Glomerular visceral epithelial cell (primary cell): ENCODE results near the gene CYP2S1.
A peak's percentile ranks its signal among the peaks of the same experiment; 100 is the strongest.

ENCODE experiments used
- DNase-seq: peaks from one replicate; pipeline ENCODE4 v3.0.0-alpha.2; 2016; ENCODE audit errors: extremely low spot score

CYP2S1 gene

DNA sequence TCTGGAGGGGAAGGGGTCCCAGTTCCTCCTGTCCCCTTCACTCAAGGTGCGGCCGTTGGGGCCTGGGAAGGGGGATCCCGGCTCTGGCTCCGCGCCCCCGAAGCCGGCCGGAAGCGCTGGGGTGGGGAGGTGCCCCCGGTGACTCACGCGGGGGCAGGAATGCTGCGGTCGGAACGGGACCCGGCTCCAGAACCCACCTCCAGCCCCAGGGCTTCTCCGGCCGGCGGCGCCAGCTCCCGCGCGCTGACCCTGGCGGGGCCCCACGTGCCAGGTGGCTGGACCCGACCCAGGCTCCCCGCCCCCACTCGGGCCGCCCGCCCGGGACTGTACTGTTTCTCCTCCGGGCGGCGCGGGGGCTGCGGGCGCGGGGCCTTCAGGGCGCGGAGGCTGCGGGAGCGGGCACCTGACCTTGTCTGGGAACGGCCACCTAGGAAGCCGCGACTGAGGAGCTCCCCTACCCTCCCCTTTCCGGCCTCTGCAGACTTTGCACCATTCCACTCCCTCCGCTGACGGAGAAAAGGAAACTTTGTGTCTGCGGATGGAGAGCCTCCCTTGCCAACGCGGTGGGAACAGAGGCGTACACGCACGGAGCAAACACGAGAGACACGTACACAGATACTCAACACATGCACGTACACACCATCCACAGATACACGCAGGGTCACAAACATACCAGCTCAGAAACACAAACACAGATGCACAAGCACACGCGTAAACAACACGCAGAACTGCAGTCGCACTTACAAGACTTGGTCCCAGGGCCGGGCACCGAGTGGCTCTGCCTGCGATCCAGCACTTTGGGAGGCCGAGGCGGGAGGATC lies 33.2 kb downstream of the CYP2S1 start:
- DNase-seq = peak; percentile 96

DNA sequence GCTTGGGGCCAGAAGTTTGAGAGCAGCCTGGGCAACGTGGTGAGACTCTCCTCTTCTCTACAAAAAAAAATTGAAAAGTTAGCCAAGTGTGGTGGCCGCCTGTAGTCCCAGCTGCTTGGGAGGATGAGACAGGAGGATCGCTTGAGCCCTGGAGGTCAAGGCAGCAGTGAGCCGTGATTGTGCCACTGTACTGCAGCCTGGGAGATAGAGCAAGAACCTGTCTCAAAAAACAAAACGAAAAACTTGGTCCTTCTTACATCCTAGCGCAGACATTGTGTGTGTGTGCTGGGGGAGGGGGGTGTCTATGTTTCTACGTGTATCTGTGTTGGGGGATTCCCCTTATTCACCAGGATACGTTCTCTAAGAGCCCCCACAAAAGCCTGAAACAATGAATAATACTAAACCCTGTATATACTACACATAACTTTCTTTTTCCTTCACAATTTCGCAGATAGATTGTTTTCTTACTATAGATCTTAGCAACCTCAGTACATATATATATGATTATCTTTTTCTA lies 33.9 kb downstream of the CYP2S1 start:
- no peak for DNase-seq

DNA sequence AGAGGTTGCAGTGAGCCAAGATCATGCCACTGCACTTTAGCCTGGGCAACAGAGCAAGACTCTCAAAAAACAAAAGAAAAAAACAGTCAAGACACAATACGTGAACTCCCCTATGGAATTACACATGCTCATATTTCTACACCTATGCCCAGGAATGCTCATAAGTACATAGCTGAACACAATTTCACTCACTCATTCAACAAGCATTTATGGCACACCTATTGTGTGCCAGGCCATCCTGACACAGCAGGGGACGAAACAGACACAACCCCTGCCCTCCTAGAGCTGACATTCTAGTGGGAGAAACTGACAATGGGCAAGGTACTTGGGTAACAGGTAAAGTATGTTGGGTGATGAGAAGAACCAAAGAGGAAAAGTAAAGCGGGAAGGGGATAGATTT lies 35.5 kb downstream of the CYP2S1 start:
- no peak for DNase-seq

DNA sequence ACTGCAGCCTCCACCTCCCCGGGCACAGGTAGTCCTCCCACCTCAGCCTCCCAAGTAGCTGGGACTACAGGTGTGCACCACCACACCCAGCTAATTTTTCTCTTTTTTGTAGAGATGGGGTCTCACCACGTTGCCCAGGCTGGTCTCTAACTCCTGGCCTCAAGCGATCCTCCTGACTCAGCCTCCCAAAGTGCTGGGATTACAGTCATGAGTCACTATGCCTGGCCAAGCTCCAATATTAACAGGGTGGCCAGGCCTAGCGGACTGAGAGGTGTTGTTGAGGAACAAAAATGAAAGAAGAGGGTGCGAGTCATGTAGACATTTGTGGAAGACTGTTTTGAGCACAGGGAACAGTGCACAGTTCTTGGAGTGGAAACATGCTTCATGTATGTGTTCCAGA lies 36.3 kb downstream of the CYP2S1 start:
- DNase-seq = peak; percentile 51

DNA sequence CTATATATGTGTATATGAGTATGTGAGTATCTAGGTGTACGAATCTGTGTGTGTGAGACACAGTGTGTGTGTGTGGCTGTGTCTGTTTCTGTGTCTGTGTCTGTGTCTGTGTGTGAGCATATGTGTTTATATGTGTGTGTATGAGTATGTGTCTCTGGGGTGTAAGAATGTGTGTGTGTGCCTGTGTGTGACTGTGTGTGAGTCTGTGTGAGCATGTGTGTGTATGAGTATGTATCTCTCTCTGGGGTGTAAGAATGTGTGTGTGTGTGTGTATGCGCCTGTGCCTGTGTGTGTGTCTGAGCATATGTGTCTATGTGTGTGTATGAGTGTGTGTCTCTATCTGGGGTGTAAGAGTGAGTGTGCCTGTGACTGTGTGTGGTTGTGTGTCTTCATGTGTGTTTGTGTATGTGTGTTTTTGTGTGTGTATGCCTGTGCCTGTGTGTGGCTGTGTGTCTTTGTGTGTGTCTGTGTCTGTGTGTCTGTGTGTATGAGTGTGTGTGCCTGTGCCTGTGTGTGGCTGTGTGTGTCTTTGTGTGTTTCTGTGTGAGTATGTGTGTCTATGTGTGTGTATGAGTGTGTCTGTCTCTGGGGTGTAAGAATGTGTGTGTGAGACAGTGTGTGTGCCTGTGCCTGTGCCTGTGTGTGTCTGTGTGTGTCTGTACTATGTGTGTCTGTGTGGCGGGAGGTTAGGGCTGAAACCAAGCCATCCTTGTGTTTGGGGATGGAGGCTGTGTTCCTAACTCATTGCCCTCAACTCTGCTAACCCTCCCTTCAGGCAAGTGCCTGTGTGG lies 37.2 kb downstream of the CYP2S1 start:
- DNase-seq = no peak

DNA sequence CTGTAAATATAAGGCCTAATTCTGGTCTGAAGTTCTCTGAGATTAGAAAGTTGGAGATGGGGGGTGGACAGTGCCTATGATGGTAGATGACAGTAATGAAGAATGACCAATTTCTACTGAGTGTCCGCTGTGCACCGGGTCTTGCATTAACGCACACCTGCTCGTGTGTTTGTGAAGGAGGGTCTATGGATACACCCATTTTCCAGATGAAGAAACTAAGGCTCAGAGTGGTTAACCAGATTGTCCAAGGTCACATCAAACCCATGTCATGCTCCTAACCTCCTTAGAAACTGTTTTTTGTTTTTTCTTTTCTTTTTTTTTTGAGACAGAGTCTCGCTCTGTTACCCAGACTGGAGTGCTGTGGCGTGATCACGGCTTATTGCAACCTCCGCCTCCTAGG lies 39.7 kb downstream of the CYP2S1 start:
- no peak for DNase-seq

DNA sequence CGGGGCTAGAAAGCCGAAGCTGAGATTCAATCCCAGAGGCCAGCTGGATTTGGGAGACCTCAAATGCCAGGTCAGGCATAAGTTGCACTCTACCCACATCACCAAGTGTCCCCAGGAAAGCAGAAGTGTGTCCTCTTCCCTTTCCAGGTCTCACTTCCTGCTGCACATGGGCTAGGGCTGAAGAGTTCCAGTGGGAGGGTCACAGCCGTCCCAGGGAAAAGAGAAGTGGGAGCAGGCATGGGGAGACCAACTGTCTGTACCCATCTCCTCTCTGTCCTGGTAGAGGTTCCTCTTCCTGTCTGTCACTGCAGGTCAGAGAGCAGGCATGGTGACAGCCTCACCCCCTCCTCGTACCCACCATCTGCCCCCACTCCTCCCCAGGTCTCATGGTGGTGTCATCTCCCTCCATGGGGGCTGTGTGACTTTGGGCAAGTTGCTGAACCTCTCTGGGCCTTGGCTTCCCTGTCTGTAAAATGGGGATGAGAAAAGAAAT lies 40.8 kb downstream of the CYP2S1 start:
- no peak for DNase-seq

DNA sequence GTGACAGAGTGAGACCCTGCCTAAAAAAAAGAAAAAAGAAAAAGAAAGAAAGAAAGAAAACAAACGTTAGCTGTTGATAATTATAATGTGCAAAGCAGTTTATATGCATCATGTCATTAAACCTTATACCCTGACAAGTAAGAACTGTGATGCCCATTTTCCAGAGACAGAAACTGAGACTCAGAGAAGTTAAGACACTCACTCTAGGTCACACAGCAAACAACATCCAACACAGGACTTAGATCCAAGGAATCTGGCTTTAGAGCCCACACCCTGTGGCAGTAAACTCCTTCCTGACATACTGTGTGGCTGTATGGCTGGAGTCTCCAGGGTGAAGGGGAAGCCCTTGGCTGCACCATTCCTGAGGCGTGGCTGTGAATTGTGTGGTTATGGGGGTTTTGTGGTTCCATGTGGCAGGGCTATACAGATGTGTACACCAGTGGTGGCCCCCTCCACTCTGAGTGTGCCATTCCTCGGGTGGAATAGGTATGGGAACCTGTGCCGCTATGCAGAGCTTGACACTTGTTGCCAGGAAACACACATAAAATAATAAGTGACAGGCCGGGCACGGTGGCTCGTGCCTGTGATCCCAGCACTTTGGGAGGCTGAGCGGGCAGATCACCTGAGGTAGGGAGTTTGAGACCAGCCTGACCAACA lies 41.6 kb downstream of the CYP2S1 start:
- DNase-seq = no peak

DNA sequence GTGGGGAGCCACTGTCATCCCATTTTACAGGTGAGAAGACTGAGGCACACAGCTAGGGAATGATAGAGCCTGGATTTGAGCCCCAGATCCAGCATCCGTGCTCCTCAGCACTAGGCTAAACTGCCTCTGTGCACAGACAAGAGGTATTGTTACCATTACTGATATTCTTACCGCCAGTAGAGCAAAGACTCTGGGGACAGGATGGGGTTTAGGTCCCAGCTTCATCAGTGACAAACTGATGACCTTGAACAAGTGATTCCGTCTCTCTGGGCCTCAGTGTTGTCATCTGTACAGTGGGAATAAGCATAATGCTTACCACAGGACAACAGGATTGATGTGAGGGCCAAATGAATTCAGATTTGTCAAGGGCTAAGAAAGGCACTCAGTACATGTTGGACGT lies 42.5 kb downstream of the CYP2S1 start:
- no peak for DNase-seq

DNA sequence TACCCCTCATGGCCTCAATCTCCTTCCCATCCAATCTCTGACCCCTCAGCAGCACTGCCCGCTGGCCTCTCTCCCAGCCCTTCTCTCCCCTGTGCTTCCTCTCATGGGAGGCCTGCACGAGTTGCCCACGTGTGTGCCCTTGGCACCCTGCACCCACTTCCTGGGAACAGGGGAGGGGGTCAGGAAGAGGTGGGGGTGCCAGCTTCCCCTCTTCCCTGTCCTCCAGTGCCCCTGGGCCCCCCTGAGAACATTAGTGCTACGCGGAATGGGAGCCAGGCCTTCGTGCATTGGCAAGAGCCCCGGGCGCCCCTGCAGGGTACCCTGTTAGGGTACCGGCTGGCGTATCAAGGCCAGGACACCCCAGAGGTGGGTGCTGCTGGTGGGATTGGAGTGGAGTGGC lies 45.2 kb downstream of the CYP2S1 start:
- DNase-seq = no peak

DNA sequence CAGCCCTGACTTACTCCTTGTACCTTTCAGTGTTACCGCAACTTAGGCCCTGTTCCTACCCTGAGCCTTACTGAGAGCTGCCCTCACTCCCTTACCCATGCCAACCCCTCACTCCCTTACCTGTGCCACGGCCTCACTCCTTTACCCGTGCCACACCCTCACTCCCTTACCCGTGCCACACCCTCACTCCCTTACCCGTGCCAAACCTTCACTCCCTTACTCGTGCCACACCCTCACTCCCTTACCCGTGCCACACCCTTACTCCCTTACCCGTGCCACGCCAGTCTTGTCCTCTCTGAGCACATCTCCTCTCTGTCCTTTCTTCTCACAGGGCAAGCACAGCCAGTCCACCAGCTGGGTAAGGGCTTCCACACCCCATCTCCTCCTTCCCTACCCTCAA lies 46.3 kb downstream of the CYP2S1 start:
- no peak for DNase-seq

DNA sequence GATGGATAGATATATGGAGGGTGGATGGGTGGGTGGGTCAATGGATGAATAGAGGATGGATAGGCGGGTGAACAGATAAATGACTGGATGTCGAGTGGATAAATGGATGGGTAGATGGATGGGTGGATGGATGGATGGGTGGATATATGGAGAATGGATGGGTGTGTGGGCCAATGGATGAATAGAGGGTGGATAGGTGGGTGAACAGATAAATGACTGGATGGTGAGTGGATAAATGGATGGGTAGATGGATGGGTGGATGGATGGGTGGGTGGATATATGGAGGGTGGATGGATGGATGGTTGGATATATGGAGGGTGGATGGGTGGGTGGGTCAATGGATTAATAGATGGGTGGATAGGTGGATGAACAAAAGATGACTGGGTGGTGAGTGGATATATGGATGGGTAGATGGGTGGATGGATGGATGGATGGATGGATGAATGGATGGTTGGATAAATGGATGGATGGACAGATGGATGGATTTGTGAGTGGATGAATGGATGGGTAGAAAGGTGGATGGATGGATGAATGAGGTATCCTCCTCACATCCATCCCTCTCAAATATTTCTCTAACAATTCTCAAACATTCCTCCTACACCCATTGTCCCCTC lies 47.0 kb downstream of the CYP2S1 start:
- DNase-seq = no peak

DNA sequence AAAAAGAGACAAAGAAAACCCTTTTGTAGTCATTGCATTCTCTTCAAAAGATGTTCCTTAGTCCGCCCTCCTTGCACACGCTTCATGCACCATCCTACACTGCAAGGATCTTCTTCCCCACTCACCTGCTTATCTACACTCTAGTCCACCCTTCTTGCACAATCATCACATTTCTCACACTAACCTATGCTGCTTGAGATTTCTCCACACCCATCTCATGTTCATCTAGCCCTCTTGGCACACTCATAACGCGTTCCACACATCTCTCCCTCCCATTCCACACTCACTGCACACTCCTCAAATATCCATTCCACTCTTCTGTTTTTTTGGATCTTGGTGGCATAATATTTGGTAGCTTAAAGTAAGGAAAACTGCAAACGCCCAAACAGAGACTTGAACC lies 48.8 kb downstream of the CYP2S1 start:
- no peak for DNase-seq

DNA sequence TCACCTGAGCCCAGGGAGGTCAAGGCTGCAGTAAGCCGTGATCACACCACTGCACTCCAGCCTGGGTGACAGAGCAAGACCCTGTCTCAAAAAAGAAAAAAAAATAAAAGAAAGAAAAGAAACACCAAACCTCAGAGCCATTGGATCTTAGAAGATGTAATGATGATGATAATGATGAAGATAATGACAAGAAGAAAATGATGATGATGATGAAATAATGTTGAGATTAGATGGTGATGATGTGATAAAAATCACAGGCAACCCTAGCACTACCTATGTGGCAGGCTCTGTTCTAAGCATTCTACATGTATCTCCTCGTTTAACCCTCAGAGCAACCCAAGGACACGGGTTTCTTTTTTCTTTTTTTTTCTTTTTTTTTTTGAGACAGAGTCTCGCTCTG lies 51.1 kb downstream of the CYP2S1 start:
- no peak for DNase-seq

DNA sequence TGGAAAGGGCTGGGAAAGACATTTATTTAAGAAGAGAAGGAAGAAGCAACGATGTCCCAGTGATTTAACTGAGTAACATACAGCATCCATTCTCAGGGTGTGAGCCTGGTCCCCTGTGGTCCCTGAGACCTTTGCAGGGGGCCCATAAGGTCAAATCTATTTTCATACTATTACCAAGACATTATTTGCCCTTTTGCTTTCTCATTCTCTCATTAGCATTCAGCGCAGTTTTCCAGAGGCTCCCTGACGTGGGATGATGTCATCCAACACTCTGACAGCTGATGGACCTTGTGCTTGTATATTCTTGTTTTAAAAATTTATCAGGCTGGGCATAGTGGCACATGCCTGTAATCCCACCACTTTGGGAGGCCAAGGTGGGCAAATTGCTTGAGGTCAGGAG lies 52.8 kb downstream of the CYP2S1 start:
- no peak for DNase-seq

DNA sequence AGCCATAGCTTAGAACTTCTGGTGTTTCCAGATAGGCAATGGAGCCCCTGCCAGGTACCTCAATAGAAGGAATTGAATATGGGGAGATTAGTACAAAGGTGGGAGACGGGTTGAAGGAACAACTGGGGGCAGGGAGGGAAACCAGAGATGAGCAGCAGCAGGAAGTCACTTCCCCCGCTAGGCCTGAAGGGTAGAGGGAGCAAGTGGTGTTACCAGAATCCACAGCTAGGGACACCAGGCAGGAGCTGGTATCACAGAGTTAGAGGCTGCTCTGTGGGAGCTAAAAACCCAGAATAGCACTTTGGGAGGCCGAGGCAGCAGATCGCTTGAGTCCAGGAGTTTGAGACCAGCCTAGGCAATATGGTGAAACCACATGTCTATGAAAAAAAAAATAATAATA lies 55.9 kb downstream of the CYP2S1 start:
- no peak for DNase-seq

DNA sequence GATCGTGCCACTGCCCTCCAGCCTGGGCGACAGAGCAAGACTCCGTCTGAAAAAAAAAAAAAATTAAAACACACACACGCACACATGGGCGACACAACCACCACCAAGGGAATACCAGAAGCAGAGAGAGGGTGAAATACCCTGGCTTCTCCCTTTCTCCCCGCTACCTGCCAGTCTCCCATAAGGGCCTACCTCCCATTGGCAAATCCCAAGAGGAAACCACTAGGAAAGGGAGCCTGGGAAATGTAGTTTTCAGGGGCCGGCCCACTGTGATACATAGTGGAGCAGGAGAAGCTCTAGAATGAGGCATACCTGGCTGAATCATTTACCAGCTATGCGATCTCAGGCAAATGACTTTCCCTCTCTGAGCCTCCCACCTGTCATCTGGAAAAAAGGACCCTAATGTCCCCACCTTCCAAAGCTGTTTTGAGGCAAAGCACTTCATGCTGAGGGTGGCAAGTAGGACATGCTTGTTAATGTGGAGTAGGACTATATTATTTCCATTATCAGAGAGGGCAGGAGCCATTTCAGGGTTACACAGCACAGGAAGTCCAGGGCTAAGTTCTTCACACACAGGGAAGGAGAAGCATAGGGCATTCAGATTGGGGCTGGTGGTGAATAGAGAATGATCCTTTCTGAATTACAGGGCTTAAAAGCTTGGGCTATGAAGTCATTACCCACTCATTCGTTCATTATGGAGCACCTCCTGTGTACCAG lies 56.8 kb downstream of the CYP2S1 start:
- no peak for DNase-seq

DNA sequence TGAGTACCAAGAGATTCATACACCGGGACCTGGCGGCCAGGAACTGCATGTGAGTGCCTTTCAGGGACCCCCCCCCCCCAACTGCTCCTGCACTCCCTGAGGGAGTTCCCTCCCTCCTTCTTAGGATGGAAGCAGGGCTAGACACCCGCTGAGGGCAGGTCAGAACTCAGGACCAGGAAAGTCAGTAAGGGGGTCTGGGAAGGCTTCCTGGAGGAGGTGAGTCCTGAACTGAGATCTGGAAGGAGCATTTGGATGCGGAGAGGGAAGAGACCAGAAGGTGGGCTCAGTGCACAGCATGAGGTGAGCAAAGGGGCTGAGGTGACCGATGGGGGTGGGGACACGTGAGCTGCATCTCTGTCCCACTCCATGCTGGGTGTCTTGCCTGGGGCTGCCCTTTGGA lies 60.6 kb downstream of the CYP2S1 start:
- DNase-seq = no peak

DNA sequence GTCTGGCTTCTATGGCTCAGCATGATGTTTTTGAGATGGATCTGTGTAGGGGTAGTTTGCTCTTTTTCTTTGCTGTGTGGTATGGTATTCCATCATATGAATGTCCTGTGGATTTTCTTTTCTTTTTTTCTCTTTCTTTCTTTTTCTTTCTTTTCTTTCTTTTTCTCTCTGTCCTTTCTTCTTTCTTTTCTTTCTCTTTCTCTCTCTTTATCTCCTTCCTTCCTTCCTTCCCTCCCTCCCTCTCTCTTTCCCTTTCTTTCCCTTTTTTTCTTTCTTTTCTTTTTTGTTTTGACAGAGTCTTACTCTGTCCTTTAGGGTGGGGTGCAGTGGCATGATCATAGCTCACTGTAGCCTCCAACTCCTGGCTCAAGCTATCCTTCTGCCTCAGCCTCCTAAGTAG lies 62.2 kb downstream of the CYP2S1 start:
- DNase-seq = no peak
